ENCODE data around the gene NUP155. TPM values are rescaled to one million over a fixed set of nuclear protein-coding genes. Genes with fewer than 3 reads are reported as not detected.
"Not testable (repeated sequence)": the region's sequence is repeated elsewhere in the genome, so short reads cannot be mapped to it uniquely, and the experiment has no call there.

The NUP155 gene
- total RNA-seq, 3 donors from 2014 or later, result 16.6 to 30.9 (median 25.9) TPM

- Histone ChIP-seq H3K27me3 (no peaks in the 10 kb centered on the region), H3K36me3 (no peaks in the 10 kb centered on the region), H3K4me1 (no peaks in the 10 kb centered on the region), H3K4me3 (no peak overlapping the region), H3K9me3 (peaks cover 11 to 13% of the 10 kb centered on the region in 2 donors), H3K27ac (no peak overlapping the region)
- DNase-seq (ENCODE audit: low spot score in 2 of 2), result no peak
- intact Hi-C loops (cut with DNase I; ENCODE audit: low total_unique reads), result no loop called here
- TF ChIP-seq, protein P1, sequence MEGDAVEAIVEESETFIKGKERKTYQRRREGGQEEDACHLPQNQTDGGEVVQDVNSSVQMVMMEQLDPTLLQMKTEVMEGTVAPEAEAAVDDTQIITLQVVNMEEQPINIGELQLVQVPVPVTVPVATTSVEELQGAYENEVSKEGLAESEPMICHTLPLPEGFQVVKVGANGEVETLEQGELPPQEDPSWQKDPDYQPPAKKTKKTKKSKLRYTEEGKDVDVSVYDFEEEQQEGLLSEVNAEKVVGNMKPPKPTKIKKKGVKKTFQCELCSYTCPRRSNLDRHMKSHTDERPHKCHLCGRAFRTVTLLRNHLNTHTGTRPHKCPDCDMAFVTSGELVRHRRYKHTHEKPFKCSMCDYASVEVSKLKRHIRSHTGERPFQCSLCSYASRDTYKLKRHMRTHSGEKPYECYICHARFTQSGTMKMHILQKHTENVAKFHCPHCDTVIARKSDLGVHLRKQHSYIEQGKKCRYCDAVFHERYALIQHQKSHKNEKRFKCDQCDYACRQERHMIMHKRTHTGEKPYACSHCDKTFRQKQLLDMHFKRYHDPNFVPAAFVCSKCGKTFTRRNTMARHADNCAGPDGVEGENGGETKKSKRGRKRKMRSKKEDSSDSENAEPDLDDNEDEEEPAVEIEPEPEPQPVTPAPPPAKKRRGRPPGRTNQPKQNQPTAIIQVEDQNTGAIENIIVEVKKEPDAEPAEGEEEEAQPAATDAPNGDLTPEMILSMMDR (IDR thresholded peaks at IDR 0.05), result no peak
- TF ChIP-seq POLR2AphosphoS5 (IDR thresholded peaks at IDR 0.05) (no peak), POLR2A (IDR thresholded peaks at IDR 0.05) (no peak)
Observed at GRCh38 chr5:37275511-37275910, 95.4 kb downstream of the NUP155 start.

DNA sequence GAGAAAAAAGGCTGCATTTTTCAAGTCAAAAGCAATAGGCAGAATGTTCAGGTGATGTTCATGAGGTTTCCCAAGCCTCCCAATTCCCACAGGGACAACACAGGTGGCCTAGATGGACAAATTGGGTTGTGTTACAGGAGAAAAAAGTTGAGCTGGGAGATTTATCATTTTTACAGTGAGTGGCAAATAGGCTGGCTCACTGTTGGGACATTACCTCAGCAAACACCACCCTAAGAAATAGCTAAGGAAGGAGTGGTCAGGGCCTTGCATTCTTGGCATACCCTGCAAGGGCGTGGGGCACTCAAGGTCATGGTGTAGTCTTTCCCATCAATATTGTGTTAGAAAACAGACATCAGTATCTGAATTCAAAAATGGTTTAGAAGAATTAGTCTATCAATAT lies 98.4 kb downstream of the NUP155 start:
- no peak for DNase-seq (ENCODE audit: low spot score in 2 of 2)
- TF ChIP-seq POLR2AphosphoS5 (IDR thresholded peaks at IDR 0.05) (no peak), POLR2A (IDR thresholded peaks at IDR 0.05) (no peak)
- TF ChIP-seq, protein P1 (IDR thresholded peaks at IDR 0.05), result no peak
- H3K4me3 ChIP-seq, result no peak overlapping the region
- H3K27me3 ChIP-seq, result no peaks in the 10 kb centered on the region
- no peaks in the 10 kb centered on the region for H3K36me3 ChIP-seq
- intact Hi-C loops (cut with DNase I; ENCODE audit: low total_unique reads), result no loop called here
- peaks cover 10 to 12% of the 10 kb centered on the region in 2 donors for H3K9me3 ChIP-seq
- no peaks in the 10 kb centered on the region for H3K4me1 ChIP-seq
- H3K27ac ChIP-seq, result no peak overlapping the region

DNA sequence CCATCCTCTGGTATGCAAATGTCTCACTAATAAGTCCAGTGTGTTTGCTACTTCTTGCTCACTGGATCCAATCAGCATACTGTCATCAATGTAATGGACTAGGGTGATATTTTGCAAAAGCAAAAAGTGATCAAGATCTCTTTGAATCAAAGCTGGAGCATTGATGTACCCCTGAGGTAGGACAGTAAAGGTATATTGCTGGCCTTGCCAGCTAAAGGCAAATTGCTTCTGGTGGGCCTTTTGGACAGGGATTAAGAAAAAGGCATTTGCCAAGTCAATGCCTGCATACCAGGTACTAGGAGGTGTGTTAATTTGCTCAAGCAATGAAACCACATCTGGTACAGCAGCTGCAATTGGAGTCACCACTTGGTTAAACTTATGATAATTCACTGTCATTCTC lies 102.8 kb downstream of the NUP155 start:
- intact Hi-C loops (cut with DNase I; ENCODE audit: low total_unique reads); H3K27ac ChIP-seq; DNase-seq (ENCODE audit: low spot score in 2 of 2); H3K4me3 ChIP-seq; H3K27me3 ChIP-seq; H3K4me1 ChIP-seq; H3K36me3 ChIP-seq: not testable (repeated sequence)
- H3K9me3 ChIP-seq, result peaks cover 10 to 12% of the 10 kb centered on the region in 2 donors

GRCh38 chr5:37255774-37256358 lies 115.0 kb downstream of the NUP155 start:
- TF ChIP-seq, protein P1 (IDR thresholded peaks at IDR 0.05), result no peak
- TF ChIP-seq POLR2A (IDR thresholded peaks at IDR 0.05) (no peak), POLR2AphosphoS5 (IDR thresholded peaks at IDR 0.05) (no peak)
- no peaks in the 10 kb centered on the region for H3K36me3 ChIP-seq
- no peak overlapping the region for H3K4me3 ChIP-seq
- no peaks in the 10 kb centered on the region for H3K27me3 ChIP-seq
- intact Hi-C loops (cut with DNase I; ENCODE audit: low total_unique reads), result no loop called here
- DNase-seq (ENCODE audit: low spot score in 2 of 2), result no peak
- no peaks in the 10 kb centered on the region for H3K4me1 ChIP-seq
- peaks cover 7 to 8% of the 10 kb centered on the region in 2 donors for H3K9me3 ChIP-seq
- H3K27ac ChIP-seq, result no peak overlapping the region

DNA sequence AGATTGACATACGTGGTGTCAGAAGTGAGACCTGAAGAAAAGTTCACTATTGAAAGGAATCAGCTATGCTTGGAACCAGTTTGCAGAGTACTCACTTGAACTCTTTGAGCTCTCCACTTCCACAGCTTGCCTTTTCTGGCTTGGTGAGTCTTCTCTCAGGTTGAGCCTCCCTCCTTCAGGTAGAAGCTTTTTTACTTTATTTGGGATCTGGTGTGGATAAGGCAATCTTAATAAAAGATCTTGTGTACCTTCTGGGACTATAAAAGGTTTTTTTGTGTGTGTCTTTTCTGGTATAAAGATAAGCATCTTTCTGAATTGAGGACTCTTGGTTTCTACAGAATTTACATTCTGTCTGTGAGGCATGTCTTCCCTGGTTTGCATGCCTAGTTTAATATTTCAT lies 116.3 kb downstream of the NUP155 start:
- Histone ChIP-seq H3K36me3 (no peaks in the 10 kb centered on the region), H3K4me3 (no peak overlapping the region), H3K9me3 (peaks cover 7 to 8% of the 10 kb centered on the region in 2 donors), H3K27ac (no peak overlapping the region), H3K27me3 (no peaks in the 10 kb centered on the region), H3K4me1 (no peaks in the 10 kb centered on the region)
- TF ChIP-seq, protein P1 (IDR thresholded peaks at IDR 0.05), result no peak
- TF ChIP-seq POLR2A (IDR thresholded peaks at IDR 0.05) (no peak), POLR2AphosphoS5 (IDR thresholded peaks at IDR 0.05) (no peak)
- DNase-seq (ENCODE audit: low spot score in 2 of 2), result no peak
- intact Hi-C loops (cut with DNase I; ENCODE audit: low total_unique reads), result no loop called here
